GM19455 (cell line): ENCODE measurements around the gene METTL27.
A peak's percentile ranks its signal among the peaks of the same experiment; 100 is the strongest.
"Not testable (repeated sequence)": the region's sequence is repeated elsewhere in the genome, so short reads cannot be mapped to it uniquely, and the experiment has no call there.

Experiments
- ATAC-seq: cut with Tn5 transposase; IDR thresholded peaks from one replicate; pipeline ENCODE4 v1.9.1; 2021; ENCODE audit not compliant: unreplicated experiment

Gene METTL27

GRCh38 chr7:73842067-73842976 is at the start of gene METTL27:
Gene METTL27, minus strand, starts transcription at chr7:73842516. Its CDS starts 376 bp downstream, at chr7:73842140.
- peak; percentile 95 for ATAC-seq

GRCh38 chr7:73891178-73891885 is 49.0 kb upstream of the METTL27 start:
- no peak for ATAC-seq

GRCh38 chr7:73890555-73891147 is 48.3 kb upstream of the METTL27 start:
- no peak for ATAC-seq

- ATAC-seq: no peak
Measured at GRCh38 chr7:73888959-73889358, 46.6 kb upstream of the METTL27 start.

- no peak for ATAC-seq
Measured at GRCh38 chr7:73887762-73888161, 45.4 kb upstream of the METTL27 start.

- ATAC-seq: no peak
Measured at GRCh38 chr7:73885975-73886798, 43.9 kb upstream of the METTL27 start.

- ATAC-seq: no peak
Measured at GRCh38 chr7:73885433-73885974, 43.2 kb upstream of the METTL27 start.

GRCh38 chr7:73884867-73885422 is 42.6 kb upstream of the METTL27 start:
- not testable (repeated sequence) for ATAC-seq

- no peak for ATAC-seq
Measured at GRCh38 chr7:73882047-73882402, 39.7 kb upstream of the METTL27 start.

GRCh38 chr7:73881352-73882046 is 39.2 kb upstream of the METTL27 start:
- ATAC-seq: no peak

- no peak for ATAC-seq
Measured at GRCh38 chr7:73880755-73881328, 38.5 kb upstream of the METTL27 start.

GRCh38 chr7:73879977-73880681 is 37.8 kb upstream of the METTL27 start:
- no peak for ATAC-seq

GRCh38 chr7:73876973-73877372 is 34.7 kb upstream of the METTL27 start:
- ATAC-seq: no peak

- ATAC-seq: no peak
Measured at GRCh38 chr7:73876361-73876760, 34.0 kb upstream of the METTL27 start.

- no peak for ATAC-seq
Measured at GRCh38 chr7:73872056-73872908, 30.0 kb upstream of the METTL27 start.

- ATAC-seq: no peak
Measured at GRCh38 chr7:73871163-73872011, 29.1 kb upstream of the METTL27 start.

- ATAC-seq: no peak
Measured at GRCh38 chr7:73870041-73870492, 27.8 kb upstream of the METTL27 start.
